ENCODE results near the gene SPTBN2.
"Not testable (repeated sequence)": the region's sequence is repeated elsewhere in the genome, so short reads cannot be mapped to it uniquely, and the experiment has no call there.

SPTBN2 gene

GRCh38 chr11:66728693-66729385 lies at the start of gene SPTBN2:
Gene SPTBN2 (minus strand): TSS chr11:66729216. CDS start chr11:66721240, 7,976 bp downstream.
- peak; percentile 83 for DNase-seq

GRCh38 chr11:66768818-66769217 lies 39.8 kb upstream of the SPTBN2 start:
- no peak for DNase-seq

- DNase-seq, result no peak
Observed at GRCh38 chr11:66768088-66768521, 39.1 kb upstream of the SPTBN2 start.

GRCh38 chr11:66767666-66768065 lies 38.6 kb upstream of the SPTBN2 start:
- no peak for DNase-seq

GRCh38 chr11:66766681-66767080 lies 37.7 kb upstream of the SPTBN2 start:
- DNase-seq, result no peak

GRCh38 chr11:66762088-66762487 lies 33.1 kb upstream of the SPTBN2 start:
- no peak for DNase-seq

GRCh38 chr11:66752148-66752547 lies 23.1 kb upstream of the SPTBN2 start:
- no peak for DNase-seq

- no peak for DNase-seq
Observed at GRCh38 chr11:66749091-66749490, 20.1 kb upstream of the SPTBN2 start.

- no peak for DNase-seq
Observed at GRCh38 chr11:66747480-66747879, 18.5 kb upstream of the SPTBN2 start.

- peak; percentile 30 for DNase-seq
Observed at GRCh38 chr11:66745356-66746235, 16.6 kb upstream of the SPTBN2 start.

- DNase-seq, result peak; percentile 95
Observed at GRCh38 chr11:66744485-66745355, 15.7 kb upstream of the SPTBN2 start.

GRCh38 chr11:66743271-66743968 lies 14.4 kb upstream of the SPTBN2 start:
- no peak for DNase-seq

- DNase-seq, result no peak
Observed at GRCh38 chr11:66741153-66741552, 12.1 kb upstream of the SPTBN2 start.

GRCh38 chr11:66739983-66740382 lies 11.0 kb upstream of the SPTBN2 start:
- no peak for DNase-seq

- no peak for DNase-seq
Observed at GRCh38 chr11:66734215-66734614, 5.2 kb upstream of the SPTBN2 start.

GRCh38 chr11:66729447-66729846 lies 431 bp upstream of the SPTBN2 start:
- no peak for DNase-seq

- no peak for DNase-seq
Observed at GRCh38 chr11:66728038-66728692, 851 bp downstream of the SPTBN2 start.

- peak; percentile 70 for DNase-seq
Observed at GRCh38 chr11:66727282-66728037, 1.6 kb downstream of the SPTBN2 start.

- peak; percentile 49 for DNase-seq
Observed at GRCh38 chr11:66725647-66726046, 3.4 kb downstream of the SPTBN2 start.

GRCh38 chr11:66725114-66725513 lies 3.9 kb downstream of the SPTBN2 start:
- DNase-seq, result no peak

- DNase-seq, result not testable (repeated sequence)
Observed at GRCh38 chr11:66724167-66724566, 4.8 kb downstream of the SPTBN2 start.

Measured in eye (tissue), 1 donor.